ENCODE measurements around the gene FLNA. TPM values are rescaled to one million over a fixed set of nuclear protein-coding genes. Genes with fewer than 3 reads are reported as not detected.
"Not testable (repeated sequence)": the region's sequence is repeated elsewhere in the genome, so short reads cannot be mapped to it uniquely, and the experiment has no call there.

The FLNA gene
- total RNA-seq, 2 donors from 2014 or later = 5,571 to 6,731 TPM

- no peak for DNase-seq (ENCODE audit: low spot score)
- intact Hi-C loops (cut with DNase I) = no loop called here
Observed at GRCh38 chrX:154317391-154317995, 56.9 kb downstream of the FLNA start.

DNA sequence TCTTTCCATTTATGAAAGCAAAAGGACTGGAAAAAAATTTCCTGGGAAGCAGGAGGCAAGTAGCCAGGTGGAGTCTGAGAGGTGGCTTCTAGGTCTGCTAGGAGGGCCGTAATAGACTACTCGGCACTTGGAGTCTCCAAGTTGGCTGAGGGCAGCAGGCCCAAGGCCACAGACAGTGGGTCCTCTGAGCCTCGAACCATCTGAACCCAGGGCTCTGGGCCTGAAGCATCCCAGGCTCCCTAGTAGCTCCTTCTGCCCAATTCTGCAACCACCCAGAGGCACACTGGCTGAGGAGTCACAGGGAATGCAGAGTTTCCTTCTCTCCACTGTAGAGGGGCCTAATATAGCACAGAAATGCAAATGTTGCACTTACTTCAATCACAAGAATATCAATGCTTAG lies 59.0 kb downstream of the FLNA start:
- intact Hi-C loops (cut with DNase I) = no loop called here
- DNase-seq (ENCODE audit: low spot score) = no peak

- intact Hi-C loops (cut with DNase I) = no loop called here
- DNase-seq (ENCODE audit: low spot score) = no peak
Observed at GRCh38 chrX:154313147-154313546, 61.3 kb downstream of the FLNA start.

DNA sequence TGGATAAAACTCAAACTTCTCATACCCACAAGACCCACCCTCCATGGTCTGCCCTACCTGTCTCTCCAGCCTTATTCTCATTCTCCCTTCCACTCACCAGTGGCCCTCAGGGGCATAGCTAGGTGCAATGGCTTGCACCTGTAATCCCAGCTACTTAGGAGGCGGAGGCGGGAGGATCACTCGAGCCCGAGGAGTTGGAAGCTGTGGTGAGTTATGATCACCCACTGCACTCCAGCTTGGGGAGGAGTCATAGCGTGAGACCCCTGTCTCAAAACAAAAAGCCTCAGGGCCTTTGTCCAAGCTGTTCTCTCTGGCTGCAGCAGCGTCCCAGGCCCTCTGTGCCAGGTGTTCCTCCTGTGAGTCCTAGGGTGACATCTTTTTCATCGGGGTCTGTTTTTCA lies 62.3 kb downstream of the FLNA start:
- intact Hi-C loops (cut with DNase I) = no loop called here
- DNase-seq (ENCODE audit: low spot score) = no peak

- intact Hi-C loops (cut with DNase I) = no loop called here
- DNase-seq (ENCODE audit: low spot score) = no peak
Observed at GRCh38 chrX:154310616-154311536, 63.6 kb downstream of the FLNA start.

DNA sequence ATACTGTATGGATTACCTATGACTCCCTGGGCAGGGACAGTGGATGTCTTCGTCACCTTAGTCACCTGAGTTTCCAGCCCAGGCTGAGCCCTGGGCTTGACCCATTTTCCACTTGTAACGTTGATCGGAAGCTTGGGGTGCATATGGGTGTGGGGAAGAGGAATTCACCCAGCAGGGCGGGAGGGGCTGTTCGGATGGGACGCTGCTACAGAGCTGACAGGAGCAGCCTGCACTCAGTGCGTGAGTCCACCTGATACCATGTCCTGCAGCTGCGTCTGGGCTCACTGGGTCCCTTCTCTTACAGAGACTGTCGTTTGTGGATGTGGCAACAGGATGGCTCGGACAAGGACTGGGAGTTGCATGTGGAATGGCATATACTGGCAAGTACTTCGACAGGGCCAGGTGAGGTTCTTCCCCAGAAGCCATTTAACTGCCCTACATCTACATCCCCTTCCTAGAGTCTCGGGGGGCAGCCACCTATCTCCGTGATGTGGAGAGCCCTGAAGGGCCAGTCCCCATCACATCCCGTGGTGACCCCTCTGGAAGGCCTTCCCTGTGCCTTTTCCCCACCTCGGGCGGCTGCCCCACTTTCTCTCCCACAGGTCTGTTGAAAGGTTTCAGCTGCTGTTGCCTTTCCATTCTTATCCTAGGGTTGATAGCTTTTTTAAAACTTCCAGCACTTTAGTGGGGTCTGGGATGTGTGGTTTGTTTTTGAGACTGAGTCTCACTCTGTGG lies 65.2 kb downstream of the FLNA start:
- intact Hi-C loops (cut with DNase I) = no loop called here
- DNase-seq (ENCODE audit: low spot score) = no peak

- no peak for DNase-seq (ENCODE audit: low spot score)
- intact Hi-C loops (cut with DNase I) = no loop called here
Observed at GRCh38 chrX:154308108-154308946, 66.1 kb downstream of the FLNA start.

- intact Hi-C loops (cut with DNase I) = no loop called here
- DNase-seq (ENCODE audit: low spot score) = no peak
Observed at GRCh38 chrX:154307202-154307601, 67.2 kb downstream of the FLNA start.

GRCh38 chrX:154305541-154306205 lies 68.8 kb downstream of the FLNA start:
- no peak for DNase-seq (ENCODE audit: low spot score)
- intact Hi-C loops (cut with DNase I) = no loop called here

DNA sequence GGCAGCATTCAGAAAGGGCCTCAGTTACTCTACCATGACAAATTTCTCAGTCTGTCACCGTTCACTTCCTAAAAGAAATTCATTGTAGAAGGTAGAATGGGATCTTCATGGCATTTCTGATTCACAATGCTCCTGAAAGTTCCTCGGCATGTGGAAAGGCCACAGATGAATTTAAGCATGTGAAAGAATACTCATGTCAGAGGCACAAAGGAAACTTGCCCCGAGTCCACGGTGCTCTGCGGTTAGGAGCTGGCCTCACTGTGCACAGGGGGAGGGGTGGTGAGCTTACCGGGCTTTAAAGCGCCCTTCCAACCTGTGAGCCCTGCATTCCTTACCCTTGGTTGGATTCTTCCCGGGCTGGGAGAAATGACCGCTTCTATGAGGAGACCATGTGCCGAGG lies 69.6 kb downstream of the FLNA start:
- DNase-seq (ENCODE audit: low spot score) = no peak
- intact Hi-C loops (cut with DNase I) = no loop called here

DNA sequence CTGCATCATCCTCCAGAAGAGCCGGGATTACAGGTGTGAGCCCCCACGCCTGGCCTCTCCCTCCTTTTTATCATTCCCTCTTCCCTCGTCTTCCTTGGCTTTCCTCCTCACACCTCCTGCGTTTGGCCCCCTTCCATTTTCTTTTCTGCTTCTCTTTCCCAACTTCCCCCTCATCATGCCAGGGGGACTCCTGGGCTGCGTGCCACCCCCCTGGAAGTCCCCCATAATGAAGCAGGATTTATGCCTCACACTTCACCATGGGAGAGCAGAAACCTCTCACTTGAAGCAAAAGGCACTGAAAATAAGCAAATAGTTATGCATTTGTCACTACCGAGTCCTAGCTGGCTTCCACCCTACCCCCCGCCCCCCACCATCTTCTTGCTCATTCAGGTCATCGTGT lies 71.0 kb downstream of the FLNA start:
- no peak for DNase-seq (ENCODE audit: low spot score)
- intact Hi-C loops (cut with DNase I) = no loop called here

DNA sequence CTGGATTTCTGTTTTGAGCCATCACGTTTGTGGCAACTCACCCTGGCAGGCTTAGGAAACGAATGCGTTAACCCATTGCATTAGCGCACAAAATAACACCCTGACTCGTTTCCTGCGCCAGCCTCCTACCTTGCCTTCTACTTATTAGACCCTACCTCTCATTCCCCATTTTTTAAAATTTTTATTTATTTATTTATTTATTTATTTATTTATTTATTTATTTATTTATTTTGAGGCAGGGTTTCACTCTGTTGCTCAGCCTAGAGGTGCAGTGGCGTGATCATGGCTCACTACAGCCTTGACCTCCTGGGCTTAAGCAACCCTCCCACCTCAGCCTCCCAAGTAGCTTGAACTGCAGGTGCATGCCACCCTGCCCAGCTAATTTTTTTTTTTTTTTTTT lies 71.4 kb downstream of the FLNA start:
- intact Hi-C loops (cut with DNase I) = not testable (repeated sequence)

GRCh38 chrX:154300816-154301215 lies 73.6 kb downstream of the FLNA start:
- DNase-seq (ENCODE audit: low spot score) = no peak
- intact Hi-C loops (cut with DNase I) = no loop called here

More for the DNA sequence above, 71.4 kb downstream of the FLNA start:
- DNase-seq (ENCODE audit: low spot score) = not testable (repeated sequence)

Other genes starting within 250 kb of the FLNA start
- not detected for gene OPN1LW, start 230.4 kb downstream of the FLNA start, total RNA-seq
- not detected for gene OPN1MW, start 192.0 kb downstream of the FLNA start, total RNA-seq
- not detected for gene OPN1MW2, start 154.9 kb downstream of the FLNA start, total RNA-seq
- not detected for gene OPN1MW3, start 117.1 kb downstream of the FLNA start, total RNA-seq
- gene TEX28, start 79.5 kb downstream of the FLNA start, total RNA-seq = not detected
- gene TKTL1, start 78.8 kb downstream of the FLNA start, total RNA-seq = under 1 TPM; 0.29 to 0.46 TPM
- 10 to 100 TPM; 61.8 to 67.2 TPM for gene EMD, start 4.7 kb upstream of the FLNA start, total RNA-seq
- gene RPL10, start 23.7 kb upstream of the FLNA start, total RNA-seq = 1,000 to 10,000 TPM; 2,294 to 2,387 TPM
- gene DNASE1L1, start 34.6 kb upstream of the FLNA start, total RNA-seq = 10 to 100 TPM; 15.9 to 20.0 TPM
- 10 to 100 TPM; 25.3 to 28.1 TPM for gene TAFAZZIN, start 36.9 kb upstream of the FLNA start, total RNA-seq
- gene ATP6AP1, start 54.0 kb upstream of the FLNA start, total RNA-seq = 10 to 100 TPM; 43.8 to 59.9 TPM
- 100 to 1,000 TPM; 106 to 108 TPM for gene GDI1, start 62.5 kb upstream of the FLNA start, total RNA-seq
- gene FAM50A, start 69.5 kb upstream of the FLNA start, total RNA-seq = 10 to 100 TPM; 52.7 to 63.3 TPM
- 10 to 100 TPM; 23.7 to 31.1 TPM for gene PLXNA3, start 83.6 kb upstream of the FLNA start, total RNA-seq
- gene LAGE3, start 104.6 kb upstream of the FLNA start, total RNA-seq = 10 to 100 TPM; 10.2 to 15.0 TPM
- 10 to 100 TPM; 30.1 TPM for gene UBL4A, start 112.0 kb upstream of the FLNA start, total RNA-seq
- 10 to 100 TPM; 27.4 to 31.3 TPM for gene SLC10A3, start 116.0 kb upstream of the FLNA start, total RNA-seq
- 10 to 100 TPM; 26.1 to 28.6 TPM for gene FAM3A, start 141.6 kb upstream of the FLNA start, total RNA-seq
- 10 to 100 TPM; 51.9 to 55.4 TPM for gene G6PD, start 172.2 kb upstream of the FLNA start, total RNA-seq
- gene IKBKG, start 173.0 kb upstream of the FLNA start, total RNA-seq = 10 to 100 TPM; 24.2 to 25.6 TPM
- not detected for gene CTAG1A, start 210.5 kb upstream of the FLNA start, total RNA-seq
- gene CTAG1B, start 244.6 kb upstream of the FLNA start, total RNA-seq = not detected

Data from posterior vena cava (tissue), 2 donors.